Right lobe of liver (tissue), 6 donors: ENCODE results near the gene RHEB. TPM values are rescaled to one million over a fixed set of nuclear protein-coding genes. Genes with fewer than 3 reads are reported as not detected.

Experiments
- ATAC-seq, 4 donors: fragments of 200-7000 bp; cut with Tn5 transposase; one replicate each; pipeline ENCODE4 v1.9.1; 2020; ENCODE audit warnings: mild to moderate bottlenecking in 4 of 4, moderate library complexity in 4 of 4
- DNase-seq, 3 donors: peaks; one replicate each; pipeline ENCODE4 v3.0.0-alpha.2; 2020
- H3K27ac ChIP-seq, 3 donors: fragments of 200-600 bp; one replicate each; pipeline ENCODE4 v1.8.0; 2022
- H3K27me3 ChIP-seq, 2 donors: fragments of 200-600 bp; one replicate each; pipeline ENCODE4 v1.8.0; 2022
- H3K36me3 ChIP-seq, 4 donors: fragments of 200-600 bp; sonication (generic) in 1 of 4; one replicate each; pipeline versions ENCODE4 v1.5.1 to v1.8.0; 2017 to 2022; ENCODE audit warnings: control low read depth in 1 of 4
- H3K4me1 ChIP-seq, 4 donors: fragments of 200-600 bp; sonication (generic) in 1 of 4; one replicate each; pipeline versions ENCODE4 v1.5.1 to v1.8.0; 2017 to 2022; ENCODE audit warnings: control low read depth in 1 of 4
- H3K4me3 ChIP-seq, 3 donors: fragments of 200-600 bp; one replicate each; pipeline ENCODE4 v1.8.0; 2022
- H3K9me3 ChIP-seq, 4 donors: fragments of 200-600 bp; sonication (generic) in 1 of 4; one replicate each; pipeline versions ENCODE4 v1.5.1 to v1.8.0; 2017 to 2022; ENCODE audit warnings: control low read depth in 1 of 4
- POLR2A ChIP-seq: fragments of 450-650 bp; IDR thresholded peaks from one replicate; pipeline ENCODE4 v1.6.1; 2017; ENCODE audit warnings: antibody characterized with exemption, mild to moderate bottlenecking
- WGBS: methylation state at CpG from one replicate; pipeline ENCODE4 v1.1.6; 2018; ENCODE audit warnings: low coverage, low lambda C conversion rate; ENCODE audit not compliant: insufficient coverage; ENCODE audit errors: missing lambda C conversion rate; 5-methylcytosine and 5-hydroxymethylcytosine counted together
- intact Hi-C, 2 donors: fragments of 100-400 bp; cut with DNase I; formaldehyde crosslinking; loops; one replicate each; pipeline versions ENCODE4 v1.11.2 to v1.14.1; 2022
- total RNA-seq, 6 experiments: library from RNA; depleted of rRNA in 2 of 6; stranded (reverse); fragments of >200 nt in 2 of 6; fragmentation: NEBNext Ultra II Directional in 3 of 6; extraction: Animal tissue kit (Norgen Biotek cat#: 25700) in 3 of 6; gene quantifications; one replicate each; pipeline versions ENCODE4 v1.1.0 to v1.2.4, GENCODE V29; 2016 to 2023
- TF ChIP-seq, protein P1 (sequence below), 4 donors: fragments of 200-600 bp in 3 of 4; fragments of 450-650 bp in 1 of 4; IDR thresholded peaks; one replicate each; pipeline versions ENCODE4 v1.5.1 to v1.8.0; 2016 to 2022; ENCODE audit warnings: antibody characterized with exemption in 4 of 4, mild to moderate bottlenecking in 2 of 4
- donor health status: DM: no; HTN: yes; CAD: no.
- donor health status: DM: no; HTN: no; CAD: no.
- donor health status: DM: no; HTN: no; CAD: no.
- donor health status: DM: no; HTN: yes; CAD: no.
- donor health status: DM: no; HTN: yes; CAD: no.

Gene RHEB
- total RNA-seq, 6 experiments from 2014 or later, result 33.4 to 55.3 (median 49.7) TPM

- peaks cover 0 to 20% (median 8%) of the 10 kb centered on the region in 4 donors for H3K4me1 ChIP-seq
- peak; percentile 44 to 60 (median 53) for ATAC-seq
- no peaks in the 10 kb centered on the region for H3K27me3 ChIP-seq
- peak; percentile 70 for TF ChIP-seq POLR2A
- TF ChIP-seq, protein P1, sequence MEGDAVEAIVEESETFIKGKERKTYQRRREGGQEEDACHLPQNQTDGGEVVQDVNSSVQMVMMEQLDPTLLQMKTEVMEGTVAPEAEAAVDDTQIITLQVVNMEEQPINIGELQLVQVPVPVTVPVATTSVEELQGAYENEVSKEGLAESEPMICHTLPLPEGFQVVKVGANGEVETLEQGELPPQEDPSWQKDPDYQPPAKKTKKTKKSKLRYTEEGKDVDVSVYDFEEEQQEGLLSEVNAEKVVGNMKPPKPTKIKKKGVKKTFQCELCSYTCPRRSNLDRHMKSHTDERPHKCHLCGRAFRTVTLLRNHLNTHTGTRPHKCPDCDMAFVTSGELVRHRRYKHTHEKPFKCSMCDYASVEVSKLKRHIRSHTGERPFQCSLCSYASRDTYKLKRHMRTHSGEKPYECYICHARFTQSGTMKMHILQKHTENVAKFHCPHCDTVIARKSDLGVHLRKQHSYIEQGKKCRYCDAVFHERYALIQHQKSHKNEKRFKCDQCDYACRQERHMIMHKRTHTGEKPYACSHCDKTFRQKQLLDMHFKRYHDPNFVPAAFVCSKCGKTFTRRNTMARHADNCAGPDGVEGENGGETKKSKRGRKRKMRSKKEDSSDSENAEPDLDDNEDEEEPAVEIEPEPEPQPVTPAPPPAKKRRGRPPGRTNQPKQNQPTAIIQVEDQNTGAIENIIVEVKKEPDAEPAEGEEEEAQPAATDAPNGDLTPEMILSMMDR (IDR thresholded peaks at IDR 0.05), result peak in 3 of 4 donors; percentile 10 to 38 (median 24)
- H3K36me3 ChIP-seq, result no peaks in the 10 kb centered on the region
- no peaks in the 10 kb centered on the region for H3K9me3 ChIP-seq
- H3K27ac ChIP-seq, result peak overlapping the region; percentile 97 to 99 (median 99)
- H3K4me3 ChIP-seq, result peak overlapping the region; percentile 57 to 78 (median 73)
- intact Hi-C loops, result no loop called here
- DNase-seq, result peak; percentile 81 to 91 (median 89)
- WGBS, result under 1% methylated on average over 32 of the region's 36 CpGs
These were observed 1.4 kb downstream of the RHEB start for GRCh38 chr7:151518105-151518946.

DNA sequence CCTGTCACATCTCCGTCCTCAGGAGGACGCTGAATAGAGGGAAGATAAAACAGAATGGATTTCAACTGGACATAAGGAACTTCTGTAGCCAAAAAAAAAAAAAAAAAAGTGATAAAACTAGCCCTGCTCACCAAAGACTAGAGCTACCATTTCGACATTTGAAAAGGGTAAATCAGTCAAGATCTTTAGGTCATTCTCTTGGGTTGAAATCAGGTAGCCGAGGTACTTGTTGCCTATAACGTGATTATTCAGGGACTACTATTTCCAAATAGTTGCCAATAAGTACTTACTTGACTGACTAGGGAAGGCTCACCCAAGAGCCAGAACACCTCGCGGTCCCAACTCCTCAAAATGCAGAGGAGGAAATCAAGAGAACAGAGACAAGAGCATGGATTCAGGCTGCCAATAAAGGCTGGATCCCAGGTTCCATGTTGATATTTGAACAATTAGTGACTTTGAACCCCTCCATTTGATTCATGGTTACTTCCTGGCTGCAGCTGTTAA lies 2.0 kb downstream of the RHEB start:
- DNase-seq (no peak), ATAC-seq (no peak)
- no peaks in the 10 kb centered on the region for H3K36me3 ChIP-seq
- 50% methylated on average over 6 of the region's 7 CpGs for WGBS
- peak overlapping the region; percentile 57 to 78 (median 73) for H3K4me3 ChIP-seq
- TF ChIP-seq, protein P1 (IDR thresholded peaks at IDR 0.05), result no peak
- TF ChIP-seq POLR2A, result no peak
- H3K9me3 ChIP-seq, result no peaks in the 10 kb centered on the region
- peaks cover 0 to 20% (median 8%) of the 10 kb centered on the region in 4 donors for H3K4me1 ChIP-seq
- H3K27ac ChIP-seq, result peak overlapping the region; percentile 97 to 99 (median 99)
- no peaks in the 10 kb centered on the region for H3K27me3 ChIP-seq
- intact Hi-C loops, result no loop called here

GRCh38 chr7:151515276-151515565 lies 4.5 kb downstream of the RHEB start:
- H3K9me3 ChIP-seq, result no peaks in the 10 kb centered on the region
- intact Hi-C loops, result no loop called here
- no peak overlapping the region for H3K4me3 ChIP-seq
- ATAC-seq (no peak), DNase-seq (no peak)
- no peaks in the 10 kb centered on the region for H3K27me3 ChIP-seq
- TF ChIP-seq, protein P1 (IDR thresholded peaks at IDR 0.05), result no peak
- no peak for TF ChIP-seq POLR2A
- H3K4me1 ChIP-seq, result peaks cover 0 to 16% (median 8%) of the 10 kb centered on the region in 4 donors
- H3K27ac ChIP-seq, result no peak overlapping the region
- no peaks in the 10 kb centered on the region for H3K36me3 ChIP-seq

DNA sequence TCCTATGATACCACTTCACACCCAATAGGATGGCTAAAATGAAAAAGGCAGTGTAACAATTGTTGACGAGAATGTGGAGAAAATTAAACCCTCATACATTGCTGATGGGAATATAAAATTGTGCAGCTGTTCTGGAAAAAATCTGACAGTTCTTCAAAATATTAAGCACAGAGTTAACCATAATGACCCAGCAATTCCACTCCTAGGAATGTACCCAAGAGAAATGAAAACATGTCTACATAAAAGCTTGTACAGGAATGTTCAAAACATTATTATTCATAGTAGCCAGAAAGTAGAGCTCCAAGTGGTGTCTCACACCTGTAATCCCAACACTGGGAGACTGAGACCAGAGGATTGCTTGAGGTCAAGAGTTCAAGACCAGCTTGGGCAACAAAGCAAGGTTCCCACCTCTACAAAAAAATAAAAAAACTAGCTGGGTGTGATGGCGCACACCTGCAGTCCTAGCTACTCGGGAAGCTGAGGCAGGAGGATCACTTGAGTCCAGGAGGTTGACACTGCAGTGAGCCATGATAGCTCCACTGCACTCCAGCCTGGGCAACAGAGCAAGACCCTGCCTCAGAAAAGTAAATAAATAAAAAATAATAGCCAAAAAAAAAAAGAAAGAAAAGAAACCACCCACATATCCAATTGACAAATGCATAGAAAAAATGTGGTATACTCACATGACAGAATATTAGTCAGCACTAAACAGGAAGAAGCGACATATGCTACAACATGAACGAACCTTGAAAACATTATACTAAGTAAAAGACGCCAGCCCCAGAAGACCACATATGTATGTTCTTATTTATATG lies 5.0 kb downstream of the RHEB start:
- intact Hi-C loops, result no loop called here
- Histone ChIP-seq H3K4me1 (peaks cover 0 to 16% (median 8%) of the 10 kb centered on the region in 4 donors), H3K9me3 (no peaks in the 10 kb centered on the region), H3K27me3 (no peaks in the 10 kb centered on the region), H3K36me3 (no peaks in the 10 kb centered on the region), H3K4me3 (no peak overlapping the region), H3K27ac (no peak overlapping the region)
- DNase-seq (no peak), ATAC-seq (no peak)
- WGBS, result 83% methylated on average over 6 of the region's 6 CpGs
- no peak for TF ChIP-seq POLR2A
- TF ChIP-seq, protein P1 (IDR thresholded peaks at IDR 0.05), result no peak
